Stimulated activated CD4-positive, alpha-beta T cell treated with anti-CD3 and anti-CD28 coated beads, TNF-alpha, amount 100 ng/mL, for 48 hours (primary cell): ENCODE results near the gene DICER1.

Experiments used
- DNase-seq, 3 donors: peaks; one replicate each; pipeline ENCODE4 v3.0.0-alpha.2; 2020; ENCODE audit warnings: low read depth in 3 of 3

DICER1 gene

DNA sequence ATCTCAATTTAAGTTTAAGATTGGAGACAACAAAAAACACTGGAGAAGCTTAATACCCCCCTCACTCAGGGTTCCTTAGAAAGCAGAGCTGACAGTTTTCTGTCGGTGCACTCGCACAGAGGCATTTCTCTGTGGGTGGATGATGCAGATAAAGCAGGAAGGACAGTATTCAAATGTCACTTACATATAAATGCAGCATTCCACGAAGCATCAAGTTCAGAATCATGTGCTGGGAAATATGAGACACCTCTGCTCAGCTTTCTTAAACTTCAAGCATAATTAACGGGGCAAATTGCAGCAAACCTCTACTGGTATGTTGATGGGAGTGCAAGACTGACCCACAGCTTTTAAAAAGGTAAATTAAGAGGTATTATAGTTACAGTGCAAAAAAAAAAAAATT is 68.7 kb downstream of the DICER1 start:
- DNase-seq: no peak

DNA sequence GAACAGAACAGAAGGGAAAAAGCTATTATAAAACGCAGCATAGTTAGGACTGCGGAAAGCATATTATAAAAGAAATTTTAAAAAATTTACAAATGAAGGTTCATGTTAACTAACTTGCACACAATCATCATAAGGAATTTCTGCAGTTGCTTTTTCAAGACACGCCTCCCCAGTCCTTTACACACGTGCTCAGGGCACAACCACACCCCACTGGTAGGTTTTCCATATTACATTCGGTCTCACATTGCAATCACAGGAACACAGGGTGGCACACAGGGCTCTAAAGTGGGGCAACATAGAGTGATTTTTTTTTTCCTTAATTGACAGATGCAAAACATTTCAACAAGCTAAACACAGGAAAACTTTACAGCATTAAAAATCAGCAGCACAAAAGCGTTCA is 69.7 kb downstream of the DICER1 start:
- DNase-seq: no peak

DNA sequence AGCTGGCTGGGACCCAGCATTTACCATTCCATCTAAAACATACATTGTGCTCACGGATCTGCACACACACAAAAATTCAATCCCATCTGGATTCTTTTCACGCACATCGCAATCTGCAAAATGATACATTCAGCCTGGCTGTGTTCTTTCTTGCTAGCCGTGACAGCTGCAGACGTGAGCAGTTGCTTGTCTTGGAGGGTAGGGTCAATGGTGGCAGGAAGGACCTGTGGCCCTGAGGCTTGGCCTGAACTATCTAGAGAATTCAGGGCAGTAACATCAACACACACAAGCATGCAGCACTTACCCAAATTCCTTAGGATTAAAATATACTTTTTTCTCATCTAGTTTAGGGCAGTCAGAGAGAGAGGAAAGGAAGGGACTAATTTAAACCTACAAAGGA is 72.0 kb downstream of the DICER1 start:
- DNase-seq: no peak

DNA sequence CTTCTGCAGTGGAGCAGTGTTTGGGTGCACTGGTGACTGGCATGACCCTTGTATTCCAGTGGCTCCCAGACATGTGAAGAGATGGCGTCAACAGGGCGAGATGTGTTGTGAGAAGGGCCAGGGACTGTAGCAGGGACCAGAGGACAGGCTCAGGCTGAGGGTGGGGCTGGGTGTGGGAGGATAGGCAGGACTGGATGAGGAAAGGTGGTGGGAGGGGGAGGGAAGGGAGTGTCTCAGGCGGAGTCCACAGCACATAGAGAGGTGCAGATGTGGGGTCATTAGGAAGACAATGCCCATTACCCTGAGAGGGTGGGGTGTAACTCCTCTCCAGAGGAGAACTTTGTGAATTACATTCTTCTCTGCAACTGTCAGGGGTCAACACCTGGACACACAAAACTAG is 78.5 kb downstream of the DICER1 start:
- DNase-seq: no peak

DNA sequence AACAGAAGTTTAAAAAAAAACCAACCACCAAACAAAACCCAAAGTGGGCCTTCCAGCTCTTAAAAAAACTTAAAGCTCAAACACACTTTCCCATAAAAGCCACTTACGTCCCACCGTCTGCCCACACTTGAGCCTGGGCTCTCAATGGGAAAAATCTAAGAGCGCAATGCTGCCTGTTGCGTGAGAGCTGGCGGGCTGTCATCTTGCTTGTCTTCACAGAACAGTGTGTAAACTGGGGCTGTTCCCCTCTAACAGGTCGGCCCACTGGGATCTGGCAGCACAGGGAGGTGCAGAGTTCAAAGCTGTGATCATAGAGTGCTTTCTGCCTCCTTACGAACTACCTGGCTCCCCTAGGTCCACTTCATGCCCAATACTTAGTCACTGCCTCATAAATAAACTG is 80.0 kb downstream of the DICER1 start:
- no peak for DNase-seq

DNA sequence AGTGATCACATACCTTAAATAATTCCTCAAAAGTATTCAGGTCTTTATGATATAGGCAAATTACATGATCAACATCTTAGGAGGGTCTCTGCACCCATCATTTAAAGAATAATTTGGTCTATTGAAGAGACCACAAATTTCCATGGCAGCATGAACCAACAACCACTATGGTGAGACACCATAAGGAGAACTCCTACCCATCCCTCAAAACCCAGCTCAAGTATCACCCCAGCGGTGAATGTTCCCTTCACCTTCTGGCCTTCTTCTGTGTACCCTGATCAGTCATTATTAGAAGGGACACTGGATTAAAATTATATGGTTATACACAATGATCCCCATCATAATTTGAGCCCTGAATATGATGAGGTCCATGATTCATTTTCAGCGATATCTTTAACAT is 81.5 kb downstream of the DICER1 start:
- no peak for DNase-seq

DNA sequence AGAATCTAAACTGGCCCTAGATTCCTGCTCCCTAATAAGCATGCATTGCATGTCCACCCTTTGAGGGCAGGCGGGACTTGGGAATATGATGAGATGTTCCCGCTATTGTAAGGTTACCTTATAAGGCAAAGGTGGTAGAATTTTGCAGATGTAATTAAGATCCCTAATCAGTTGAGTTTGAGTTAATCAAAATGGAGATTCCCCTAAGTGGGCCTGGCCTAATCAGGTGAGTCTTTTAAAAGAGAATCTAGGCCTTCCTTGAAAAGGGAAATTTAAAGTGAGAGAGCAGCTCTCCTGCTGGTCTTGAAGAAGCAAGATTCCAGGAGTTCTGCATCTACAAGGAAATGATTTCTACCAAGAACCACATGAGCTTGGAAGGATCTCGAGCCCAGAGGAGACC is 83.4 kb downstream of the DICER1 start:
- DNase-seq: no peak

DNA sequence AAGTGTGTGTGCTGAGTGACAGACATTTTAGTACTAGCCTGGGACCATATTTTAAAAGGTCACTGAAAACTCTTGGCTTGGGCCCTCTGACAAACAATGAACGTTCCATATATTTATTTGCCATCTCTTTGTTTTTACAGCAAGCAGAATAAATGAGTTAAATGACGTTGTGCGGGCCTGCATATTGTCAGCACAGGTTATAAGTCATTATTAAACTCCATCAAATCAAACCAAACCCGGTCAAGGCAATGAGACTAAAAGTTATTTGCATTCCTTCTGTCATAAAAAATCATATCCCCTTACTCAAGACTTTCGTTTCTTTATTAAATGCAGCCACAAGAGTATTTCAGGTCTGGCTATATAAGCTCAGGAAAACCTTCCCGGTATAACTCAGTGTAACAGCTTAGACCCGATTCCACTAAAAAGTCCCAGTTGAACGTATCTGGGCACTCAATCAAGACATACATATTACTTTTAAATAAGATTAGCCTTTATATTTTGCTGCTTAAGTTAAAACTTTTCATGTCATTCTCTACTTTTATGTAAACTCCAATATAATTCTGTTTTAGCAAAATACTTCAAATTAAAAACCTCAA is 84.9 kb downstream of the DICER1 start:
- DNase-seq: no peak

DNA sequence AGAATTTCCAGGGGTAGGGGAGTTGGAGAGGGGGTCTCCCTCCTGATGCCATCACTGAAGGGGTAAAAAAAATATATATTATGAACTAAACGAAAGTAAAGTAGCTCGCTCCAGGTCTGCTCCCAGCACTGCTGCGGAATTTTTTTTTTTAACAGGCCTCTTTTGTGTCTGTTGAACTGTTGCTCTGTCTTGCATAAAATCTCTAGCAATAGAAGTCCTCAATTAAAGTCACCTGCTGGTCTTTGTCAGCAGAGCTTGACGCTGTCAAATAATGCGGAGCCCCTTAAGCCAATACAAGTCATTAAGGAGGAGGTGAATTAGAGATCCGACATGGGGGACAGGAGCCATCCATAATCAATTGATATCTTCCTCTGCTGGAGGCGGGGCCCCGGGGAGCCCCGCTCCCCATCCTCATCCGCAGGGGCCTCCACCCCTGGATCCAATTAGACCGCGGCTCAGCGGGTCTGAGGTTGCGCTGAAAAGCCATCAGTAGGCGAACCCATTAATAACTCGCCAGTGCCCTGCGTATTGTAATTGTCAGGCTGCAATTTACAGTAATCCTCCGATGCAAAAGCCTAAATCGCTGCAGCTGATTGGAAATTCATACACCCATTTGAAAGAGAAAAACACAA is 85.6 kb downstream of the DICER1 start:
- DNase-seq: no peak

DNA sequence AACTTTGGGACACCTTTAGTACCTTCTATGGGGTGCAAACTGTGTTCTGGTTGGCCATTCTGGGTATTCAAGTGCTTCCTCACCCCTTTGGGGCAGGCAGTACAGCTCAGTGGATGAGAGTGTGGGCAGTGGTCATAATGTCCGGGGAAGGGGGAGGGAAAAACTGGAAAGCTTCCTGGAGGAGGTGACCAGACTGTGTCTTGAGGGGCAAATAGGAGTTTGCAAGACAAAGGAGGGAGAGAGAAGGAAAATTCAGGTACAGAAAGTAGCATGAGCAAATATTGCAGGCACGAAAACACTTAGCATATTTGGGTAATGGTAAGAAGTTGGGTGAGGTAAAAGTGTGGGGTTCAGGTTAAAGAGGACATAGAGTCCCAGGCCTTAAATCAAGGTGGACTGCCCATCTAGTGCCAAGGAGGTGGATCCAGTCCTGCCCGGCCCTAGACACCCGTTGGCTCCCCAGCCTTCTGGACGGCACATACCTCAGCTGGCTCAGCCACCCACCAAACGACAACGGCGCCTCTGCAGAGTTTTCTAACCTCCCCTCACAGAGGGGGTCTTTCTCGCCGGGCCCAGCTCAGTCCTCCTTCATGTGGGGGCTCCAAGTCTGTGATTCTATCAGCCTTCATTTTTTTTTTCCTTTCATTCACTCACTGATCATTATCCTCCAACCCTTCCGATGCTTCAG is 86.4 kb downstream of the DICER1 start:
- no peak for DNase-seq

DNA sequence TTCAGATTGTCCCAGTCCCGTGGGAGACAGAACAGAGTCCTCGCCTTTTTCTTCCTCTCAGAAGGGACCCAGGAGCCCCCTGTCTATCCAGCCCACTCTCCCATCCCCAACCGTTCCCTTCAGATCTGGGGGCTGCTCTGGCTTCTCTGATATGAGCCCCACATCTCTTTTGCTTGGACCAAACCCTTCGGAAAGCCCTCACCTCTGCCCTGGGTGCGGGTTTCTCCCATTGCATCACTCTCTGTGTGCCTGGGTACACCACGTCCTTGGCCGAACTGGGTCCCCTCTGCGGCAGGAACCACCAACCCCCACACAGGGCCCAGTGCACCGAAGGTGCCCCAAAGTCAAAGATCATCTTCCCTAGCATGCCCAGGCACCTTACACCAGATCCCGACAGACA is 87.8 kb downstream of the DICER1 start:
- DNase-seq: no peak

DNA sequence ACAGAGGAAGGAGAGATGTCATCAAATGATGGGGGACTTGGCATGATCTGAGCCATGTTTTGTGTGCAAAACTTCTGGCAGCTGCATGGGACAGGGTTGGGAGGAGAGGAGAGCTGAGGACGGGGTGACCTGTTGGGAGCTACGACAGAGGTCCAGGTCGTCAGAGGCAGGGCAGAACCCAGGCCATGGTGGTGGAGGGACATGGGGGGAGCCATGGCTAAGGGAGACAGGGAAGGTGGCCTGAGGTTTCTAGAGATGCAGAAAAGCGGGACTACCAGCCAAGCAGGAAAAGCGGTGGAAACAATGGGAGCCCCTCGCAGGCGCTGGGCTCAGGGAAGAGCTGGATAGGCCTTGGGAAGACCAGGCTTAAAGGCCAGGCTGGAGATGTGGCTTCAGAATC is 88.3 kb downstream of the DICER1 start:
- no peak for DNase-seq

DNA sequence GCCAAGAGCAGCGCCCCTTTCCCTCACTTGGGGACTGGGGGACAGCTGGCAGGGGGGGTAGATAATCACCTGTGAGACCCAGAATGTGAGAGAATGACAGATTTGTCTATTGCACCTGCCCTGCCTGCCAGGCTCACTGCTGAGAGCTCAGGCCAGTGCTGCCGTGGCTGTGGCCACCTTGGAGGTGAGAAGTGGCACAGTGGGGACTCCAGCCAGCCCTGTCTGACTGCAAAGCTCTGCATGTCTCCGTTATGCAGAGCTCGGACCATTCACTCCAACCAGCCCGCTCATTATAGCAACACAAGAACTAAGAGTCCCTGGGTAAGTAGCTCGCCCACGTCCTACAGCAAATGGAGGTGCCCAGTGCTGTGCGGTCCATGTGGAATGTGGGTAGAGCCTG is 88.8 kb downstream of the DICER1 start:
- no peak for DNase-seq

DNA sequence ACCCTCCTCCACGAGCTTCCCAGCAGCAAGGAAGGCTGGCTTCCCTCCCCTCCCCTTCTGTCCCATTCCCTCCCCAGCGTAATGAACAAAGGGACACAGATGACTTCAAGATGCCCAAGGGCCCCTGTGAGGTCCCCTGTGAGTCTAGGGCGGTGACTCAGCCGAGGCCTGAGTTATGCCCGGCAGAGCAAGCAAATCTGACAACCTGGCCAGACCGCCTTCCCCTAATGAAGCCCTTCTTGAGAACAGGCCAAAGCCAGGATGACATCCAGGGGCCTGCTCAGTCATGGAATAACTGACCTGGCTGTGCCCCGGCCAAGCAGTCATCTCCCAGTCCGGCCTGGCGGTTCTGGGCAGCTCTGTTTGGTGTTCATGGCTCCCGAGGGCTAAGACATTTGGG is 89.2 kb downstream of the DICER1 start:
- DNase-seq: no peak

DNA sequence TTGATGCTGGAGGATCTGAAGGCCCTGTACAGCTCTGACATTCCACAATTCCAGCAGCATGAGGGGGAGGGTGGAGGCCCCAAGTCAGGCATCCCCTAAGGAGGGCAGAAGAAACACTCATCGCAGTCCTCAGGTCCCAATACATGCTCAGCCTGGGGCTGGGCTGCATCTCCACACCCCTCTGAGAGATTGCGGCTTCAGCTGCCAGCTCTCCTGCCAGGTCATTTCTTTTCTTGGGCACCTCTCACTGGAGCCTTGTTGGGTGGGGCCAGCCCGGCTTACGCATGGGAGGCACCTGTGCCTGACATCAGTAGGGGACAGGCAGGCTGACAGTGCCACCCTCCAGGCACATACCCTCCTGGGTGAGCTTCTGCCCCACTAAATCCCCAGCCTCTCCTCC is 89.8 kb downstream of the DICER1 start:
- DNase-seq: no peak

DNA sequence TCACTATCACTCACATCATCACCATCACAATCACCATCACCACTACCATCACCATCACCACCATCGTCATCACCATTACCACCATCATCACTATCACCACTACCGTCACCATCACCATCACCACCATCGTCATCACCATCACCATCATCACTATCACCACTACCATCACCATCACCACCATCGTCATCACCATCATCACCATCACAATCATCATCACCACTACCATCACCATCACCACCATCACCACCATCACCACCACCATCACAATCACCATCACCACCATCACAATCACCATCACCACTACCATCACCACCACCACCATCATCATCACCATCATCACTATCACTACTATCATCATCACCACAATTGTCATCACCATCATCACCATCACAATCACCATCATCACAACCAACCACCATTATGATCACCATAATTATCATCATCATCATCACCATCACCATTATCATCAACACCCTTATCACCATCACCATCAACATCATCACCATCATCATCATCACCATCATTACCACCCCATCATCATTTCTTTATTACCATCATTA is 90.8 kb downstream of the DICER1 start:
- no peak for DNase-seq

DNA sequence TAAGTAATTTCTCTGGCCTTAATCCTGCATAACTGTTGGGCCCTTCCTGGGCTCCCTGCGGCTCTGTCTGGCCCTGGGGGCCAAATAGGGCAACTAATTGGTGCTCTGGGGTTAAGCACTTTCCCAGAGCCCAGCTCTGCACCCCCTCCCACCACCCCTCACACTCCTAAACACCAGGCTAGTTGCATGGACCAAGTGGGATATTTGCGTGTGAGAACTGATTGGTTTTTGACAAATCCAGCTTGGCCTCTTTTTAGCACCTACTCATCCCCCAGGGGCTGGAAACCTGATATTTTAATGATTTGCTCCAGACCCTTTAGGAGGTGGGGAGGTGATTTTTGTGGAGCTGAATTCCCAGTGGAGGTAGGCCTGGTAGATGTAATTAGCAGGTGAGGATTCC is 91.9 kb downstream of the DICER1 start:
- no peak for DNase-seq

DNA sequence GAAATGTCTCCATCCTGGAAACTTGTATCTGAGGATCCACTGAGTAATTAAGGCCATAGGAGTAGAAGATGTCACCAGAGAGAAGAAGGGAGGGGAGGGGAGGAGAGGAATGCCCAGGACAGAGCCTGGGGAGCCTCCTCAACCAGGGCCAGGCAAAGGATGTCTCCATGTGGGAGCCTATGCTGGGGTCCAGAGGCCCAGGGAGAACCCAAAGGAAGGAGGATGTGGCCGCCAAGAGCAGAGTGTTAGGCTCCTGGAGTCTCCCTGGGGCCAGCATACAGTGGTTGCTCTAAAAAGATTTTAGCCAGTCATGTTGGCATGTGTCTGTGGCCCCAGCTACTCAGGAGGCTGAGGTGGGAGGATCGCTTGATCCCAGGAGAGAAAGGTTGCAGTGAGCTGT is 92.6 kb downstream of the DICER1 start:
- no peak for DNase-seq

DNA sequence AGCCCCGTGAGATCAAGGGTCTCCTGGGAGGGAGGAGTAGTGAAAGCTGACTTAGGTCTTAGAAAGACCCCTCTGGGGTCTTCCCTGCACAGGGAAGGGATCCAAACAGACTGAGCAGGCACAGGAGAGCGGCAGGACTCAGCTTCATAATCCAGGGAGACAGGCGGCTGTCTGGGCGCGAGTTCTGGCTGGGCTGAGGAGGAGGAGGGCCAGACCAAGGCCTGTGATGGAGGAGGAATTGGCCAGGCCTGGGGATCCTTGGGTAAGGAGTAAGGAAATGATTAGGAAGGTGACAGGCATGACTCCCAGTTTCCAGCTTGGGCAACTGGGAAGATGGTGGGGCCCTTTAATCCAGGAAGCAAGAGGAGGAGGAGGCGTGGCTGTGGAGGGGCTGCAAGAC is 93.1 kb downstream of the DICER1 start:
- no peak for DNase-seq

DNA sequence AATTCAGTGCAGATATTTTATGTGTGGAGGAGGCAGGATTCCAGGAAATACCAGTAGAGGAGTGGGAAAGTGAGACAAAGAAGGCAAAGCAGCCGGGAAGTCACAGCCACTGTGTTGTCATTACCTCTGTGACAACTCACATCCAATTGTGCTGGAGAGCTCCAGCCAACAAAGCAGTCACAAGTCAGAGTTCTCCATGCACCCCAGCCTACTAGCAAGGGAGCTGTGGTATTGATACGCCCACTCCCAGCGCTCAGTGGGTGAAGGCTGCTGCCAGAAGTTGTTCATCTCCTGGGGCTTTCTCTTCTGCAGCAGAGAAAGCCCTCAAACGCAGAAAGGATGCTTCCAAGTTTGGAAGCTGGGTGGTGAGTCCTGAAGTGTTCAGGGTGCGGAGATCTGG is 93.9 kb downstream of the DICER1 start:
- no peak for DNase-seq

DNA sequence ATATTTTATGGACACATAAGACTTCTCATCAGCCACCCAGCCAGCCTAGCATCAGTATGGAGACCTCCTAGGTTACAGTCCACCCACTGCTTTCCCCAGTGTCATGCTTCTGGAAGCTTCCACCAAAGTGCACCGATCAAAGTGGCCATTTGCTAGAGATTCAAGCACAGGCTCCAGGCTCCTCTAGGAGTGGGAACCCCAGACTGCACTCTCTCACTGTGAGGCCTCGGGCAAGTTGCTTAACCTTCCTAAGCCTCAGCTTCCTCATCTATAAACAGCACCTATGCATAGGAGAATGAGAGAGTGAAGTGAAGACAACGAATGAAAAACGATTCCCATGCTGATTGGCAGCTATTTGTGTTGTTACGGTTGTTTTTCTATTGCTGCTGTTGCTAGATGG is 94.4 kb downstream of the DICER1 start:
- no peak for DNase-seq

DNA sequence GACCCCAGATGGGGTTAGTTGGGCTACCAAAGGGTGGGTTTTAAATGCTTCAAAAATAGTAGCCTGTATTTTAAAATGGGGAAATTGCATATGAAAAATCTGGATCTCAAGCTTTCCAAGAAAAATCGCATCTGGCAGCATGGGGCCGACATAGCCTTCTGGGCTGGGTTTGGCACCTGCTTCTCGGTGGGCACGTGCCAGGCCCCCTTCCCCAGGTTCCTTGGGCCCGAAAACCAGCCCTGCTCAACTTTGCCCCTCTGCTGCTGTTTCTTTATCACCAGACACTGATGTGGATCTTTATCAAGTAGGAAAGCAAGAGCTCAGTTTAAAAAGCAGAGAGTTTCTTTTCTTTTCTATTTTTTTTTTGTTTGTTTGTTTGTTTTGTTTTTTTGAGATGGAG is 95.1 kb downstream of the DICER1 start:
- no peak for DNase-seq
